ENCODE measurements around the gene PRPSAP1.

GRCh38 chr17:76394166-76394565, 40.5 kb upstream of the PRPSAP1 start:
- TF ChIP-seq POLR2A (IDR thresholded peaks at IDR 0.05) (no peak), CTCF (IDR thresholded peaks at IDR 0.05) (no peak)

Data from vagina (tissue), 2 donors.